Ovary (tissue), 9 donors: ENCODE measurements around the gene WFIKKN2. TPM values are rescaled to one million over a fixed set of nuclear protein-coding genes. Genes with fewer than 3 reads are reported as not detected.

ENCODE experiments used
- DNase-seq, 5 donors: peaks; one replicate each; pipeline ENCODE4 v3.0.0-alpha.2; 2019 to 2020
- H3K27ac ChIP-seq, 2 donors: fragments of 200-600 bp; one replicate each; pipeline versions ENCODE4 v1.5.1 to v1.8.0; 2019 to 2022
- H3K27me3 ChIP-seq: fragments of 200-600 bp; one replicate; pipeline ENCODE4 v1.8.0; 2022
- H3K36me3 ChIP-seq: fragments of 200-600 bp; sonication (generic); one replicate; pipeline ENCODE4 v1.5.1; 2019
- H3K4me1 ChIP-seq: one replicate; pipeline ENCODE4 v1.8.1; 2013; ENCODE audit warnings: mild to moderate bottlenecking, moderate library complexity; ENCODE audit not compliant: insufficient read depth
- H3K4me3 ChIP-seq: fragments of 200-600 bp; sonication (generic); one replicate; pipeline ENCODE4 v1.5.1; 2017
- H3K9me3 ChIP-seq, 2 donors: fragments of 200-600 bp in 1 of 2; sonication (generic) in 1 of 2; one replicate each; pipeline versions ENCODE4 v1.5.1 to v1.8.1; 2013 to 2019; ENCODE audit warnings: mild to moderate bottlenecking in 1 of 2, moderate library complexity in 1 of 2
- EP300 ChIP-seq: sonication (generic); formaldehyde crosslinking; IDR thresholded peaks from one replicate; pipeline ENCODE4 v1.6.1; 2017; ENCODE audit warnings: antibody characterized with exemption
- POLR2A ChIP-seq: fragments of 450-650 bp; IDR thresholded peaks from one replicate; pipeline ENCODE4 v1.6.1; 2017; ENCODE audit warnings: antibody characterized with exemption, mild to moderate bottlenecking, moderate library complexity
- WGBS, 3 donors: extraction: QIAGEN DNeasy Blood & Tissue Kit in 1 of 3; methylation state at CpG; one replicate each; pipeline versions ENCODE4 v1.1.5 to v1.1.7; 2013 to 2017; 5-methylcytosine and 5-hydroxymethylcytosine counted together
- intact Hi-C, 4 donors: fragments of 100-400 bp; cut with DNase I; formaldehyde crosslinking; loops; one replicate each; pipeline versions ENCODE4 v1.11.0 to v1.15.1; 2022 to 2023
- polyA plus RNA-seq, 2 donors: library from polyadenylated mRNA; stranded (reverse); fragments of 200-250 nt in 1 of 2; fragments of 350-450 nt in 1 of 2; fragmentation: Illumina TruSeq in 1 of 2; extraction: RNeasy Lipid Tissue Mini Kit (QIAGEN cat#74804) in 1 of 2; gene quantifications; one replicate each; pipeline ENCODE4 v1.2.3, GENCODE V29; 2013 to 2014
- total RNA-seq, 7 donors: library from RNA; depleted of rRNA in 2 of 7; stranded (reverse); fragments of >200 nt in 2 of 7; fragmentation: NEBNext Ultra II Directional in 3 of 7; extraction: Animal tissue kit (Norgen Biotek cat#: 25700) in 3 of 7; gene quantifications; one replicate each; pipeline versions ENCODE4 v1.1.0 to v1.2.4, GENCODE V29; 2016 to 2023
- TF ChIP-seq, protein P1 (sequence below), 3 donors: fragments of 450-650 bp in 2 of 3; fragments of 200-600 bp in 1 of 3; IDR thresholded peaks; one replicate each; pipeline versions ENCODE4 v1.5.1 to v1.8.0; 2016 to 2022; ENCODE audit warnings: antibody characterized with exemption in 3 of 3, mild to moderate bottlenecking in 1 of 3
- donor health status: DM: no; HTN: no; CAD: no; lungs with moderate emphysema.
- donor health status: DM: no; HTN: no; CAD: no.
- donor health status: Bipolar disorder and iron deficiency.
- donor health status: DM: yes; HTN: yes; CAD: no.
- donor health status: DM: no; HTN: no; CAD: no.
- donor health status: DM: yes; HTN: yes; CAD: no.

The WFIKKN2 gene
- total and polyA plus RNA-seq, 9 donors, result 20.9 to 178 (median 91.3) TPM

DNA sequence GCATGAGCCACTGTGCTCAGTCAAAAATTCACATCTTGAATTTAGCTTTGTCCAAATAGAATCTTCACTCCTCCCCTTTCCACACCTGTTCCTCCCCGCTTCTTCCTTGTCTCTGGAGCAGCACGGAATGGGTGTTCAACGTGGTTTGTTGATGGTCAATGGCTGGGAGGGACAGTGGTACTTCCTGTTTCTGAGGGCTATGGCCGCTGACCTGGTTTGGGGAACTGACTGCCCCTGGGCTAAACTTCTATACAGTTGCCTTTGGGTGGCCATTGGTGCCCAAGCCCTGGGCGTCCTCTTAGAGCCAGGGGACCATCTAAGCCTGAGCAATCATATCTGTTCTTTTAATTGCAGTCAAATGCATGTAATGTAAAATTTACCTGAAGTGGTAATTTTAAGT lies 19.1 kb upstream of the WFIKKN2 start:
- H3K27ac ChIP-seq, result no peak overlapping the region
- H3K27me3 ChIP-seq, result no peaks in the 10 kb centered on the region
- DNase-seq, result no peak
- intact Hi-C loops, result no loop called here
- no peak overlapping the region for H3K4me3 ChIP-seq
- WGBS, 3 donors, result 83 to 89% (median 89%) methylated on average over 5 of the region's 5 CpGs
- H3K36me3 ChIP-seq, result no peaks in the 10 kb centered on the region
- H3K4me1 ChIP-seq, result peaks cover 1% of the 10 kb centered on the region
- no peaks in the 10 kb centered on the region for H3K9me3 ChIP-seq
- TF ChIP-seq, protein P1, sequence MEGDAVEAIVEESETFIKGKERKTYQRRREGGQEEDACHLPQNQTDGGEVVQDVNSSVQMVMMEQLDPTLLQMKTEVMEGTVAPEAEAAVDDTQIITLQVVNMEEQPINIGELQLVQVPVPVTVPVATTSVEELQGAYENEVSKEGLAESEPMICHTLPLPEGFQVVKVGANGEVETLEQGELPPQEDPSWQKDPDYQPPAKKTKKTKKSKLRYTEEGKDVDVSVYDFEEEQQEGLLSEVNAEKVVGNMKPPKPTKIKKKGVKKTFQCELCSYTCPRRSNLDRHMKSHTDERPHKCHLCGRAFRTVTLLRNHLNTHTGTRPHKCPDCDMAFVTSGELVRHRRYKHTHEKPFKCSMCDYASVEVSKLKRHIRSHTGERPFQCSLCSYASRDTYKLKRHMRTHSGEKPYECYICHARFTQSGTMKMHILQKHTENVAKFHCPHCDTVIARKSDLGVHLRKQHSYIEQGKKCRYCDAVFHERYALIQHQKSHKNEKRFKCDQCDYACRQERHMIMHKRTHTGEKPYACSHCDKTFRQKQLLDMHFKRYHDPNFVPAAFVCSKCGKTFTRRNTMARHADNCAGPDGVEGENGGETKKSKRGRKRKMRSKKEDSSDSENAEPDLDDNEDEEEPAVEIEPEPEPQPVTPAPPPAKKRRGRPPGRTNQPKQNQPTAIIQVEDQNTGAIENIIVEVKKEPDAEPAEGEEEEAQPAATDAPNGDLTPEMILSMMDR (IDR thresholded peaks at IDR 0.05), result no peak
- TF ChIP-seq POLR2A (no peak), EP300 (no peak)

DNA sequence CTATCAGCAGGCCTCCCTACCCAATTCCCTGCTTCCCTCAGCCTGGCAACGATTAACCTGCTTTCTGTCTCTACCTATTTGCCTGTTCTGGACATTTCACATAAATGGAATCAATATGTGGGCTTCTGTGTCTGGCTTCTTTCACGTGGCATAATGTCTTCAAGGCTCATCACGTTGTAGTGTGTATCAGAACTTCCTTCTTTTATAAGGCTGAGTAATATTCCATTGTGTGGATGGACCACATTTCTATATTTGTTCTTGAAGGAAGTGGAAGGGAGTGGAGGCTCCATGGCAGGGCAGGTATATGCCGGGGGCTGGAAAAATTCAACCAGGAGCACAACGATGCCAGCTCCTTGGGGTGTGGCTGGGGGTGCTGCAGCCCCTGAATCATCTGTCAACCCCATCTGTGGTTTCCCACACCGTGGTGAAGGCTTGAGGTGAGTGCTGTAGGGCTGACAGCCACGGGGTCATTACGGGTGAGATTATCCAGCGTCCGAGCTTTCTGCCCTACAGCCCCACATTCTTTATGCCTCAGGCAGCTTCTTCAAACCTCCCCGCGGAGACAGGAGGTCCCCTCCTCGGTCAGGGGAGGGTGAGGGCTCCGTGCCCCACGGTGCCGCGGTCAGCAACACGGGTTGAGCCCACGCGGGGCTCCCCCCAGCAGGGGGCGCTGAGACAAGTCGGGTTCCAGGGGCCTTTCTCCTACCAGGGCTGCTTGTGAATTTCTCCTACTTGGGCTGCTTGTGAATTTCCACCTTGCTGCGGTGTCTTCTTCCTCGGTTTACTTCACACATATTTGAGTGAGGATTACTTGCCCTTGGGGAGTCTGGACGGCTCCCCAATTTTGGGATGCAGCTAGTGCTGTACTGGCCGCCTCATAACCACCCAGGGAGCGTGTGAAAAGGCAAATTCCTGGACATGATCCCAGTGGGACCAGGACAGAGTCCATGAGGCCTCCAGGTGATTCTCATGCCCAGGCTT lies 18.3 kb upstream of the WFIKKN2 start:
- Histone ChIP-seq H3K27me3 (no peaks in the 10 kb centered on the region), H3K4me1 (peaks cover 1% of the 10 kb centered on the region), H3K4me3 (no peak overlapping the region), H3K27ac (no peak overlapping the region), H3K36me3 (no peaks in the 10 kb centered on the region), H3K9me3 (no peaks in the 10 kb centered on the region)
- TF ChIP-seq, protein P1 (IDR thresholded peaks at IDR 0.05), result peak; percentile 38 to 77 (median 57)
- TF ChIP-seq EP300, result no peak
- intact Hi-C loops, result no loop called here
- DNase-seq, result peak in 4 of 5 donors; percentile 62 to 82 (median 69)
- WGBS, 3 donors, result 24 to 31% (median 28%) methylated on average over 27 of the region's 27 CpGs

DNA sequence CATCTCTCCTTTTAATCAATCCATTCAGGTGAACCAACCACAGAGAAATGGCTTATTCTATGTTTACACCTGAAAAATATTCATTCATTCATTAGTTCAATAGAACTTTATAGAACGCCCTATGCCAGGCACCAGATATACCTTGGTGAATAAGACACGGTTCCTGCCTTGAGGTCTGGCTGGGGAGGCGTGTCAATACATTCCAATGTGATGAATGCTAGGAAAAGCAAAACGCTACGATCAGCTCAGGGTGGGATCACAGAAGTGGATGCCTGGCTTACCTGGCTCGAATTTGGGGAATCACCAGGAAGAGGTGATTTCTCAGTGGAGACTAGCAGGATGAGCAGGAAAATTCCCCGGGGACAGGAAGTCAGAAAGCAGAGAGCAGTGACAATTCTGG lies 17.5 kb upstream of the WFIKKN2 start:
- Histone ChIP-seq H3K36me3 (no peaks in the 10 kb centered on the region), H3K4me3 (no peak overlapping the region), H3K9me3 (no peaks in the 10 kb centered on the region), H3K27me3 (no peaks in the 10 kb centered on the region), H3K4me1 (peaks cover 1% of the 10 kb centered on the region), H3K27ac (no peak overlapping the region)
- no peak for DNase-seq
- intact Hi-C loops, result no loop called here
- WGBS, 3 donors, result 44 to 49% (median 47%) methylated on average over 7 of the region's 7 CpGs
- TF ChIP-seq, protein P1 (IDR thresholded peaks at IDR 0.05), result no peak
- TF ChIP-seq EP300 (no peak), POLR2A (no peak)

DNA sequence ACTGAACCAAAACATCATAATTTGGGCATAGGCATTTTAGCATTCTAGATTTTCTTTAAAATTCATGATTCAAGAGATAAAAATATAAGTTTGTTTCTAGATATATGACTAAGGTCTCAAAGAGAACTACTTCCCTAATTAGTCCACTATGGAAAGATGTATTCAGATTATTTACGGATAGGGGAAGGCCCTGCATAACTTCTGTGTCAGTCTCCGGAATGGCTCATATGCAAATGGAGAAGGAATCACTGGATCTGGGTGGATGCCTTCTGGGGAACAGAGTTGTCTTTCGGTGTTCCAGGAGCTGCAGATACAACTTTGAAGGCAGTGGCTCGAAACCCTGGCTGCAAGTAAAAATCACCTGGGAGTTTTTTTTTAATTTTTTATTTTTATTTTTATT lies 17.1 kb upstream of the WFIKKN2 start:
- no peak overlapping the region for H3K27ac ChIP-seq
- no peaks in the 10 kb centered on the region for H3K9me3 ChIP-seq
- H3K4me1 ChIP-seq, result peaks cover 1% of the 10 kb centered on the region
- intact Hi-C loops, result no loop called here
- no peaks in the 10 kb centered on the region for H3K36me3 ChIP-seq
- whole genome bisulfite sequencing, 3 donors, result 92 to 95% (median 92%) methylated on average over 4 of the region's 4 CpGs
- no peak for DNase-seq
- no peak overlapping the region for H3K4me3 ChIP-seq
- TF ChIP-seq EP300, result no peak
- TF ChIP-seq, protein P1 (IDR thresholded peaks at IDR 0.05), result no peak
- no peaks in the 10 kb centered on the region for H3K27me3 ChIP-seq
